ENCODE data around the gene ZC3H13.

DNA sequence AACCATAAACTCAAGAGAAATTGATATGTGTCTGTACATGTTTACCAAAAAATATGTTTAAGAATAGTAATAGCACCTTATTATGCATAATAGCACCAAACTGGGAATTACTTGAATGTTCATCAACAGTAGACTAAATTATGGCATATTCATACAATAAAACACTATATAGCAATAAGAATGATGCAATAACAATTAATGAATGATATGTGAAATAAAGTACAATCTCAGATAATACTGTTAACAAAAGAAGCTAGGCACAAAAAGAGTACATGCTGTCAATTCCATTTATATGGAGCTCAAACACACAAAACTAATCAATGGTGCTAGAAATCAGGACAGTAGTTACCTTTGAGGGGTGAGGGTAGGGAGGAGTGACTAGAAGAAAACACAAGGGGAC is 36.3 kb downstream of the ZC3H13 start:
- TF ChIP-seq, protein P1, sequence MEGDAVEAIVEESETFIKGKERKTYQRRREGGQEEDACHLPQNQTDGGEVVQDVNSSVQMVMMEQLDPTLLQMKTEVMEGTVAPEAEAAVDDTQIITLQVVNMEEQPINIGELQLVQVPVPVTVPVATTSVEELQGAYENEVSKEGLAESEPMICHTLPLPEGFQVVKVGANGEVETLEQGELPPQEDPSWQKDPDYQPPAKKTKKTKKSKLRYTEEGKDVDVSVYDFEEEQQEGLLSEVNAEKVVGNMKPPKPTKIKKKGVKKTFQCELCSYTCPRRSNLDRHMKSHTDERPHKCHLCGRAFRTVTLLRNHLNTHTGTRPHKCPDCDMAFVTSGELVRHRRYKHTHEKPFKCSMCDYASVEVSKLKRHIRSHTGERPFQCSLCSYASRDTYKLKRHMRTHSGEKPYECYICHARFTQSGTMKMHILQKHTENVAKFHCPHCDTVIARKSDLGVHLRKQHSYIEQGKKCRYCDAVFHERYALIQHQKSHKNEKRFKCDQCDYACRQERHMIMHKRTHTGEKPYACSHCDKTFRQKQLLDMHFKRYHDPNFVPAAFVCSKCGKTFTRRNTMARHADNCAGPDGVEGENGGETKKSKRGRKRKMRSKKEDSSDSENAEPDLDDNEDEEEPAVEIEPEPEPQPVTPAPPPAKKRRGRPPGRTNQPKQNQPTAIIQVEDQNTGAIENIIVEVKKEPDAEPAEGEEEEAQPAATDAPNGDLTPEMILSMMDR (IDR thresholded peaks at IDR 0.05), result no peak
- no peak for TF ChIP-seq POLR2A (IDR thresholded peaks at IDR 0.05)

All from gastroesophageal sphincter (tissue), 3 donors.